GM18517 (cell line): ENCODE results near the gene POLE3.
A peak's percentile ranks its signal among the peaks of the same experiment; 100 is the strongest.
"Not testable (repeated sequence)": the region's sequence is repeated elsewhere in the genome, so short reads cannot be mapped to it uniquely, and the experiment has no call there.

ENCODE experiments used
- ATAC-seq: cut with Tn5 transposase; IDR thresholded peaks from one replicate; pipeline ENCODE4 v1.9.1; 2021; ENCODE audit warnings: mild to moderate bottlenecking, moderate library complexity; ENCODE audit not compliant: unreplicated experiment

The POLE3 gene

DNA sequence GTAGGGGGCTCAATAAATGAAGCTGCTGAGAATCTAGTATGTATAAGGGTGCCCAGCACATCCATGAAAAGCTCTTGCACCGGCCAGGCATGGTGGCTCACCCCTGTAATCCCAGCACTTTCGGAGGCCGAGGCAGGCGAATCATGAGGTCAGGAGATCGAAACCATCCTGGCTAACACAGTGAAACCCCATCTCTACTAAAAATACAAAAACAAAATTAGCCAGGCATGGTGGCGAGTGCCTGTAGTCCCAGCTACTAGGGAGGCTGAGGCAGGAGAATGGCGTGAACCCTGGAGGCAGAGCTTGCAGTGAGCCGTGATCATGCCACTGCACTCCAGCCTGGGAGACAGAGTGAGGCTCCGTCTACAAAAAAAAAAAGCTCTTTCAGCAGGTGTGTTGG, 4.1 kb downstream of the POLE3 start:
- not testable (repeated sequence) for ATAC-seq

- ATAC-seq, result no peak
Observed at GRCh38 chr9:113403646-113404045, 6.8 kb downstream of the POLE3 start.

DNA sequence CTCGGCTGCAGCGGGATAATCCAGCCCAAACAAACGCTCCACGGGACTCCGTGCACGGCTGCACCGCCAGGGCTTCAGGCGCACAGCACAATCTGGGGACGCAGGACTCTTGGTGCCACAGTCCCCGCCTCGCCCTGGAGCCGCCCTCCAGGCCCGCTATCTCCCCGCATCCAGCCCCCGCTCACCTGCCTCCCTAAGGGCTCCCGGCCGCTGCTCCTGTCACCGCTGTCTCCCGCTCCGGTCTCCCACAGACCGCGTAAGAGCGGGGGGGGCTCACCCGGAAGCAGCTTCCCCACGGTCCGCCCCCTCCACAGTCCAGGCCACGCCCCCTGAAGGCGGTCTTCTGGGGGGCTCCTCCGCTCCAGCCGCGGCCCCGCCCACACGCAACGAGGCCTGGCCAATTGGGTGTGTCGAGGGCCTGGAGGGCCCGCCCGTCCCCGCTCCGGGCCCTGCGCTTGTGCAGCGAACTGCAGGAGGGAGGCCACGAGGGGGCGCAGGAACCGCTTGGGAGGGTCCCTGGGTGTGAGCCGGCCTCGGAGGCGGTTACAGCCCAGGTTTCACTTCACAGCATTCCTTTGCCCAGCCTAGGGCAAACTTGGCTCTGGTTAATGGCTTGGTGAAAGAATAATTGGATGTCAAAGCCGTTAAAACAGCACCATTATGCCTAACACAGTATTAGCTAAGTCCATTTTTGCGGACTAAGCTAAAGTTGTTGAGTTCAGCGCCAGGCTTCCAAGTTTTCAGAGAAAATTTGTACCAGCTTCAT, 9.3 kb downstream of the POLE3 start, which contains the start of gene ALAD:
ALAD (minus strand) TSS at position 258 of the 766 bp plus-strand sequence. CDS start 7,725 bp downstream, outside the sequence.
- ATAC-seq, result peak; percentile 90

GRCh38 chr9:113399646-113400200, 10.8 kb downstream of the POLE3 start:
- no peak for ATAC-seq

DNA sequence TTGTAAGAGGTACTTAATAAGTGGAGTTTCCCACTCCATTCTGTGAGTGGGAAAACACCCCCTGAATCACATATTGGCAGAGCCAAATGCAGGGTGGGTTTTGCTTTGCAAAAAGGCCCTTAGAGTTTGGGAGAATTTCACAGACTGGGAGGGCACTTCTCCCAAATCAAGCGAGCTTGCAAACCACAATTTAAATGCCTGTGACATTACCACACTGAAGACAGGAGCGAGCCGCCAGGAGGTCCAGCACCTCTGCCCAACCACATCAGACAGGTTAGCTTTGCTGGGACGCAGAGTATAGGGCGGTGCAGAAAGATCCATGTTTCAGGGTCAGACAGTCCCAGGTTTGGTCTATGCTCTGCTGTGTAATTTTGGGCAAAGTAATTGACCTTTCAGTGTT, 11.7 kb downstream of the POLE3 start:
- ATAC-seq, result no peak

- ATAC-seq, result no peak
Observed at GRCh38 chr9:113397203-113397631, 13.3 kb downstream of the POLE3 start.

- ATAC-seq, result no peak
Observed at GRCh38 chr9:113395000-113395861, 15.2 kb downstream of the POLE3 start.

GRCh38 chr9:113393281-113393680, 17.2 kb downstream of the POLE3 start:
- ATAC-seq, result no peak

DNA sequence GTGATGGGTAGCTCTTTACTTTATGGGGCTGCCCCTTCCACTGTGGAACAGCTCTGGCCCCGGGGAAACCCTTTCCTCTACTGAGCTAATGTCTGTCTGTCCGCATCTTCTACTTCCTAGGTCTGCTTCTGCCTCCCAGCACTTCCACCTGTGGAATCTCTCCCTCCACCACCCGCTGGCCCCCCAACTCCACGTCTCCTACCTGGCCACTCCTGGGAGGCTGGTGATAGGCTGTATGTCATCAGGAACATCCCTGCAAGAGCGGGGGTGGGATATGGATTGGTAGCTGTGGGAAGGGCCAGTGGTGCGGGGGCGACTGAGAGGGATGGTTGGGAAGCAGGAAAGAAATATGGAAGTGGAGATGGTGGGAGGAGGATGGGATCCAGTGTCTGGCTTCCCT, 18.6 kb downstream of the POLE3 start:
- no peak for ATAC-seq

DNA sequence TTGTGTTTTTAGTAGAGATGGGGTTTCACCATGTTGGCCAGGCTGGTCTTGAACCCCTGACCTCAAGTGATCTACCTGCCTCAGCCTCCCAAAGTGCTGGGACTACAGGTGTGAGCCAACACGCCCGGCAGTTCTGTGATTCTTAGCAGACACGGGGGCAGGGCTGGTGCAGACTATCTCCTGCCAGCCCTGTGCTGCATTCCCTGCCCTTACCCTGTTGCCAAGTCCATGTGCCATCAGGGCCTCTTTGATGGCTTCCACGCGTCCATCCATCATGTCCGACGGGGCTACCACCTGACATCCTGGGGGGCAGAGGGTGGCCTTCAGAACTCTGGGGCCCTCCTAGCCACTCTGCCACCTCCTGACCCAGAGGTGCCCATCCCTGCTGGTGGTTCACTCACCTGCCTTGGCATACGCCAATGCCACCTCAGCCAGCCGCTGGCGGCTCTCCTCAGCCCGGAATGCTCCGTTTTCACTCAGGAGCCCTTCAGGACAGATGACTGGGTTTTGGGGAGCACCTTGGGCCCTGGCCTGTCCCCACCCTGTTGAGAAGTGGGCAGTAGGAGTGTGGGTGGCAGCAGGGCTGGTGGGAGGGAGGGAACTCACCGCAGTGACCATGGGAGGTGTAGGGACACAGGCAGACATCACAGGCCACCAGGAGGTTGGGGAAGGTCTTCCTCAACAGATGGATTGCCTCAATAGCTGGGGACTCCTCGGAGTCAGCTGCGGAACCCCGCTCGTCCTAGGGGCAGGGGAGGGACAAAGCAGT, 20.1 kb downstream of the POLE3 start:
- ATAC-seq, result no peak

- no peak for ATAC-seq
Observed at GRCh38 chr9:113389451-113389850, 21.0 kb downstream of the POLE3 start.

DNA sequence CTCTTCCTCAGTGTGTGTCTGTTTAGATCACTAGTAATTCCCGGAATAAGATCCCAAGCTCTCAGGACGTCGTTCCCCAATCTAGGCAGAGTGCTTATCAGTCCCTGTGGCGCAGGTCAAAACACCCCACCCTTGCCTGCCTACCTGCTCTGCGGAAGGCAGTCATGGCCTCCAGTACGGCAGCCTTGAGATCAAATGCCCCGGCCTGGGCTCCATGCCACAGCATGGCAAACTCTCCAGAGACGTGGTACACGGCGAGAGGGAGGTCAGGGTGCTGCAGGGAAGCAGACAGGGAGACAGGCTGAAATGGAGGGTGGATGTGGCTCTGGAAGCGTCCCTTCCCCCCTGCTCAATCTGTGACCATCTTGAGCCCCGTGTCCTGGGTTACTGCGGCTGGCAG, 21.6 kb downstream of the POLE3 start:
- no peak for ATAC-seq

GRCh38 chr9:113387560-113388230, 22.8 kb downstream of the POLE3 start:
- ATAC-seq, result no peak

GRCh38 chr9:113386571-113387393, 23.7 kb downstream of the POLE3 start:
- no peak for ATAC-seq

GRCh38 chr9:113381909-113382411, 28.5 kb downstream of the POLE3 start:
- ATAC-seq, result no peak

DNA sequence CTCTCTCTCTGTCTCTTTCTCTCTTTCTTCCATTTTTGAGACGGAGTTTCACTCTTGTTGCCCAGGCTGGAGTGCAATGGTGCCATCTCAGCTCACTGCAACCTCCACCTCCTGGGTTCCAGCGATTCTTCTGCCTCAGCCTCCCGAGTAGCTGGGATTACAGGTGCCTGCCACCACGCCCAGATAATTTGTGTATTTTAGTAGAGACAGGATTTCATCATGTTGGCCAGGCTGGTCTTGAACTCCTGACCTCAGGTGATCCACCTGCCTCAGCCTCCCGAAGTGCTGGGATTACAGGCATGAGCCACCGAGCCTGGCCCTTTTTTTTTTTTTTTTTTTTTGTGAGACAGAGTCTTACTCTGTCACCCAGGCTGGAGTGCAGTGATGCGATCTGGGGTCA, 29.0 kb downstream of the POLE3 start:
- not testable (repeated sequence) for ATAC-seq

- peak; percentile 64 for ATAC-seq
Observed at GRCh38 chr9:113380869-113381378, 29.6 kb downstream of the POLE3 start.

- ATAC-seq, result not testable (repeated sequence)
Observed at GRCh38 chr9:113379829-113380210, 30.7 kb downstream of the POLE3 start.
